CD4-positive, alpha-beta T cell treated with Interleukin-12 subunit alpha and Interleukin-12 subunit beta, for 1 hour (primary cell): ENCODE data around the gene WNT1.

ENCODE experiments used
- DNase-seq: peaks from one replicate; pipeline ENCODE4 v3.0.0-alpha.2; 2020

WNT1 gene

DNA sequence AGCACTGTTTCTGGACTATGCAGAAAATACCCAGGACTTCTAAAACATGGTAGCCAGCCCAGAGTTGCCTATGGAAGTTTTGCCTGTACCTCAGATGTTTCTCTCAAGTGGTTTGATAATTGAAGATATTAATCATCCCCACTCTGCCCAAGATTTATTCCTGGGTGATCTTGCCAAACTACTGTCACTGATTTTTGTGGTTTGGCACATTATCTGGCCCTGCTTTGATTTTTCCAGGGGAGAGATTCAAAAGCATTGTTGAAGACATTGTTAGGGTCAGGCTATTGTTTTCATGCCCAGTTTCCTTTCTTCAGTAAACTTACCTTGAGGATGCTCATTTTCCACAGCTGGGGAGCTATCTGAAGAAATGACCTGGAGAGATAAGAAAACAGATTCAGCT, 34.6 kb downstream of the WNT1 start:
- DNase-seq, result no peak

DNA sequence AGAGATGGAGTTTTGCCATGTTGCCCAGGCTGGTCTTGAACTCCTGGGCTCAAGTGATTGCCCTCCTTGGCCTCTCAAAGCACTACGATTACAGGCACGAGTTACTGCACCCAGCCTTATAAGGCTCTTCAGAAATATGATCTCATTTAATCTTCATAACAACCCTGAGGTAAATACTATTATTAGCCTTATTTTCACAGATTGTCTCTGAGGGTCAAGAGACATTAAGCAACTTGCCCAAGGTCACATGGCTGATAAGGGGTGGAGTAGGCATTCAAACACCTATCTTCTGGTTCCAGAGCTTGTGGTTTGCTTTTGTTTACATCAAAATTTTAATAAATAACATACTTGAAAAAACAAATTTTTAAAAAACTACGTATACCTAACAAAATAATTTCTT, 35.3 kb downstream of the WNT1 start:
- no peak for DNase-seq

DNA sequence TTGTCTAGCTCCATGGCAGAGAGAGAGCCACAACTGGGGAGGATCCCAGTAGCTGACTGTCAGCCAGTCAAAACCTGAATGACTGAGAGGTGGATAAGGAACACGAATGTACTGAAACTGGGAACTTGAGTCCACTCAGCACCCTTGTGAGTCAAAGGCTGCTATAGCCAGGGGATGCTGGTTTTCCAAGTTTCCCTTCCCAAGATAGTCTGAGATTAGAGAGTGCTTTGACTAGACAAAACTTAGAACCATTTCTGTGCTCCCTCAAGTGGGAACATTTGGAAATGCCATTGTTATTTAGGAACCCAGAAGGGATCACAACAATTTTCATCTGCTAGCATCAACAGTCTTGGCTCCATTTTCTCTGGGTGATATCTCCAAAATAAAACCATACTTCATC, 36.4 kb downstream of the WNT1 start:
- no peak for DNase-seq

DNA sequence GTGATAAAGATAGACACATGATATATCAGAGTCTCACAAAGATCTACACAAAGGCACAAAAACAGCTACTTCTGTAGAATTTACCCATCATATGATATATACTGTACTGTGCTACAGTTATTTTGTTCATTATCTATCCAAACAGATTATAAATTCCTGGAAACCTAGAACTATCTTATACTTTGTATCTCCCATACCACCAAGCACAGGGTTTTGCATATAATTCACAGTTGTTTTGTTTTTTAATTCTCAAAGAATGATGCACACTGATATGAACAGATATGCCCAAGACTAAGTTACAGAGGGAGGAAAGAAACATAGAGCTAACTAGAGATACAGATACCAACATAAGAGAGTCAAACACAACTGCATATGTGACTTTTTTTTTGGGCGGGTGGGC, 37.1 kb downstream of the WNT1 start:
- no peak for DNase-seq

DNA sequence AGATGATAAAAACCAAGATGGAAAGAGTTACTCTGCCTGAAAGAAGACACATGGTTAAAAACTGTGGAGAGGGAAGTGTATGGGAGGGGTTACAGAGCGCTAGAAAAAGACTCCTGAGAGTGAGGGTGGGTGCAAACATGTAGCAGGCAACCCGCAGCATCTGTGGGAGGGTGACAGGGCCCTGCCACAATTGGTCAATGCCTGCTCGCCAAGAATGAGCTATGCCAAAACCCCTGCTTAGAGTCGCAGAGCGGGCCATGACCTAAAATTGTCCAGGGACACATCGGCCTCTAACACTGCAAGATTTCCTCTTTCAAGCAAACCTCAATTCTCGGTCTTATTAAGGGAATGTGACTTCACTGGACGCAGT, 39.8 kb downstream of the WNT1 start:
- peak; percentile 38 for DNase-seq

DNA sequence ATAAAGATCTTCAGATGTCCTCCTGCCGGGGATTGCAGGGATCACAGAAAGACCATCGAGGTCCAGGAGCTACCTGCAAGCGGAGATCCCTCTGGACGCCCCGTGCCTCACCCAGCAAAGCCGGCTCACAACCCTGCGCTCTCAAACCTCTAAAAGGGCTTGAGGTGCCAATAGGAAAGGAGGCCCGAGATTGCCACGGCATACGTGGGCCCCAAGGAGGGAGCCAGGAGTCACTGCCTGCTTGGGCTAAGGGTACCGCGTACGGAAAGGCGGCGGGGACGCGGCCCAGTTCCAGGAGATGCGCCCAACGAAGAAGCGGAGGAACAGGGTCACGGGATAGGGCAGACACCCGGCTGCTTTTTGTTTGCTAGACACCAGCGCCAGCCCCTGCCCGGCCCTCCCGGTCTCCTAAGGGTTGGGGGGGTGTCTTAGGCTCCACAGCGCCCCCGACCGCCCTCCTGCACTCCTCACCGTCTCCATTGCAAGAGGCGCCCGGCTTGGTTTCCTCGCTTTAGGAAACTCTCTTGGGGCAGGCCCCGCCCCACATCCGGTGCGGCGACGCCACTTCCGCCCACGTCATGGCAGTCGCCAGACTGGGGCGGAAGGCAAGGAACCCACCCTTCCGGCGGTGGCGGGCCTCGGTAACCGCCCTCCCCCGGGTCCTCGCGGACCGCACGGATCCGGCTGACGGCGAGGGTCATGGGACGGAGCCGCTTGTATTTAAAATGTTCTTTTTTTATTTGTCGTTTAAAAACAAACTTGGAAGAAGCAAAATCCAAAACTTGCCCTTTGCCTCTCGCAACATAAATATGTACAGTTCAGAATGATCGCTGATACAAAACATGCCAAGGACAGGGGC, 40.4 kb downstream of the WNT1 start, which contains the start of gene PRKAG1:
Gene PRKAG1, minus strand, starts transcription at position 516 of the 859 bp plus-strand sequence. Its CDS starts 36 bp downstream, at position 480.
- DNase-seq, result peak; percentile 98

DNA sequence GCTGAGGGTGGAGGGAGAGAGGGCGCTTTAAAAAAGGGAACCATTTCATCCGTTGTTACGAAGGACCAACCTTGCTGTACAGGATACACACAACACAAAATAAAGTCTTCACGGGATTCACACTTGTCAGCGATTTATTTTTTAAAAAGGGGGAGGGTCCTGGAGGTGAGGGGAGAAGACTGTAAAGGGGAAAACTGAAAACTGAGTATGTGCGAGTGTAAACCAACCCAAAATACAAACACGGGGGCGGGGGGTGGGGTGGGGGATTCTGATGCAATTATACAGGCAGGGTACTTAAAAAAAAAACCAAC, 41.0 kb downstream of the WNT1 start:
- no peak for DNase-seq

DNA sequence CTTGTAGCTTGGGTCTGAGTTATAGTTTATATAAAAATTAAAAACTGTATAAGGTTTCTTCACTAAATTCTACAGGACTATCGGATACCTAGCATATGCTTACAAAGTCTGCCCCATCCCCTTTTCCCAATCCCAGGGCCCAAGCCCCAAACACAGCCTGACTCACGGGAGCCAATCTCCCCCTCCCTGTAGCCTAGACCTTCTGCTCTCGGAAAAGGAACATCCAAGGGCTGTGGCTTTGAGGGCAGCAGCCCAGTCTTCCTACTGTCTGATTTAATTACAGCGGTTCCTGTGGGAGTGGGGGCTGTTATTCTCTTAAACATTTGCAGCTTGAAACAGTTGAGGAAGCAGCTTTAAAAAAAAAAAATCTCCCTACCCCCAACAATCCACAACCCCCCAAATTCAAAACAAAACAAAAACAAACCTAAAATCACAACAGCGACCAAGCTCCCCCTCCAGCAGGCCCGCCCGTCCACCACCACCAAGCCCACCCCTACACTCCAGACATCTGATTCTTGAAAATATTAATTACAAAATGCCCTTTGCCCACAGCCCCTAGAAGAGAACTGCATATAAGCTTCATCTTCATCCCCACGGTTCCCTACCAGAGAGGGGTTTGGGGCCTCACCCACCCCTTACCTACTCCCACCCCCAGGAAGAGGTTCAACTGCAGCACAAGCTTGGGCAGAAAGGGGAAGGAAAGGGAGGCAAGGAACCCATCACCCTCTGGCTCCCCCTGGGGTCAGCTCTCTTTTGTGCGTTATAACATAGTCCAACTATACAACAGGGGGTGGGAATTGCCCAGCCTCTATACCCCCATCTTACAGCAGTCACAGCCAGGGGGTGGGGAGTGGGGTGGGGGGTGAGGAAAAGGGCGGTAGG, 41.6 kb downstream of the WNT1 start:
- peak; percentile 67 for DNase-seq

DNA sequence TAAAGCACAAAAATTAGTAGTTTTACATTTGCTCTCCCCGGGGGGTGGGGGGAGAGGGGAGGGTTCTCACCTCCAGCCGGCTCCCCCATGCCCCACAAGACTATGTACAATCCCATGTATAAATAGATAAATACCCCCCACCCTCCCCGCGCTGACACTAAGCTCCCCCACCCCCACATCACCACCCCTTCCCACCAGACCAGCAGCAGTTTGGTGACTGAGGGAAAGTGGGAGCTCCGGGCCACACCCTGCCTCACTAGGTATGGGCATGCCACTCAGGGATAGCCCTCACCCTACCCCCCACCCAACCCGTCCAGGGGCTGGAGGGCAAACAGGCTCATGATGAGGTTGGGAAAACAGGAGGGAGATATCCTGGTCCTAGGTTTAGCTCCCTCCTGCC, 42.3 kb downstream of the WNT1 start:
- no peak for DNase-seq

DNA sequence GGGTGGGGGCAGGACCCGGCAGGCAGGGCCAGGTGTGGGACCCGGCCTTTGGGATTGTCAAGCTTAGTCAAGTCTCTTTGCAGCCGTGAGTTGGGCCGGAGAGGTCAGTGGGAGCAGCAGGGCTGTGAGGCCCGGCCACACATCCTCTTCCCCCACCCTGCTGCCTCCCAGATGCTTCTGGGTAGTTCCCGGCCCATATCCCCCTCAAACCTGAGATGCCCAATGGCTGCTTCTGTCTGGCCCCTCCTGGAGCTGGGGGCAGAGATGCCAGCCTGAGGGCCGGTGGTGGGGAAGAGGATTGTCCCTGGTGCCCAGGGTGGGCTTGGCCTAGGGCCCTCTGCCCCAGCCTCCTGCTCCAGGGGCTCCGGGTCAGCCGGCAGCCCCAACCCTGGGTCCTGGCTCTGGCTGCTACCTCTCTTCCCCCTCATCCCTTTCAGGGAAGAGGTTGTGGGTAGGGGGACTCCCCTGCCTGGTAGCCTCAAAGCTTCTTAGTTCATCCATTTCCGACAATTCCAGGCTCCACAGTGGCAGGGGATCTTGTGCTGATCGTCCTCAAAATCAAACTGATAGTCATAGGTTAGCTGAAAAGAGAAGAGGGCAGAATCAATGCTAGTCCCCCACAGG, 43.3 kb downstream of the WNT1 start:
- no peak for DNase-seq

DNA sequence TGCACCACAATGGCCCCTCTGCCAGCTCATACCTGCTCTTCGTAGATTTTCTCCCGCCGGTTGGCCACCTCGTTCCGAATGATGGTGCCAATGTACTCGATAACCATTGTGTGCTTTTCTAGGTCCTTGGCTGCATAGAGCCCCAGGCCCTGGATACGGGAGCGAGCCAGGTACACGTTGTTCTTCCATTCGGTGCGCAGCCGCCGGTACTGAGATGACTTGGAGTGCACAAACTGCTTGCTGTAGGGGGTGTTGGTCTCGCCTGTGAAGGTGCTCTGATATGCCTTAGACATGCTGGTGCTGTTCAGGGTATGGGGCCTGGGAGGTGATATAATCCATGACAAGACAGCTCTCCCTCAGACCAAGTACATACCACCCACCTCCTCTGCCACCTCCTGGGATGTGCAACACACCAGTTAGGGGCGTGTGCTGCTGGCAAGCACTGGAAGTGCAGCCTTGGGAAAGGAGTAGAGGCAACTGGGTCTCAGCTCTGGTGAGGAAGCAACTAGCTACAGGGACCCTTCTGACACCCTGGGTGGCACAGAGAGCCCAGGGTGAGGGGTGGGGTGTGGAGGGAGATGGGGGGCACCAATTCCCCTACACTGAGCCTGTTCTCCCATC, 44.5 kb downstream of the WNT1 start:
- no peak for DNase-seq

DNA sequence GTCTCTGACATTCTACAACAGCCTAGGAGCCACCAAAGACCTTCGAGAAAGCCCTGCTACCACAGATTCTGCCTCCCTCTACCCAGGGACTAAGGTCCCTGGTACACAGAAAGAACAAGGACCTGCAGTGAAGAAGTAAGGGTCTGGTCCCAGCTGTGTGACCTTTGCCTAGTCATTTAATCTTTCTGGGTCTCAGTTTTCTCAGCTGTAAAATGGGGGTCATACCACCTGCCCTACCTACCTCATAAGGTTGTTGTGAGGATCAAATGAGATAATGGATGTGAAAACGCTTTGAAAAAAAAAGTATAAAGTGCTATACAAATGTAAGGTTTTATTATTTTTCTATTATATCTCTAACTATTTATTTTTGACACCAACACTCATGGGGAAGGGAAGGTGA, 45.7 kb downstream of the WNT1 start:
- DNase-seq, result no peak

DNA sequence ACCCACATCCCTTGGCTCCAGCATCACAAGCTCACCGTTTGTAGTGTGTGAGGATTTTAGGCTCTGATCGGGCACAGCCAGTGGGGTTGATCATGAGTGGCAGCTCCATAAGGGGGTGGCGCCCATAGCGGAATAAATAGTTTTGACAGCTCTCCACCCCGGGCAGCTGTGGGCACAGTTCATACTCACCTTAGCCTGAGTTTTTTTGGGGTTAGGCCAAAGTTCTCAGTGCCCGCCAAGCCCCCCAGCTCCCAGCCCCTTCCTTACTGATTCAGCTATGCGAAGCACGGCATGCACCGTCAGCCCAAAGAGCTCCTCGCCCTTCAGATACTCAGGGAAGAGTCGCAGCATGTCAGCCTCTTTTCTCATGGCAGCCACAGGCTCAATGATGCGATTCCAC, 46.4 kb downstream of the WNT1 start:
- DNase-seq, result no peak

DNA sequence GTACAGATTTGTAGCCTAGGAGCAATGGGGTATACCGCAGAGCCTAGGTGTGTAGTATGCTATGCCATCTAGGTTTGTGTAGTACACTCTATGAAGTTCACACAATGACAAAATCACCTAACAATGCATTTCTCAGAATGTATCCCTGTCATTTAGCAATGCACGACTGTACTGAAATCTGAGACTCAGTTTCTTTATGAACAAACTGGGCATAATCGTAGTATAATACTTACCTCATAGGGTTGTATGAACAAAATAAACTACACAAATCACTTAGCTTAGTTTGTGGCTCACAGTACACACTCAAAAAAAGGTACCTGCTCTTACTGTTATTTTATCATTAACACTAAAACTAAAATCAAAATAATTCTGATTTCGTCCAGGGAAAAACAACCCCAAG, 47.3 kb downstream of the WNT1 start:
- no peak for DNase-seq

DNA sequence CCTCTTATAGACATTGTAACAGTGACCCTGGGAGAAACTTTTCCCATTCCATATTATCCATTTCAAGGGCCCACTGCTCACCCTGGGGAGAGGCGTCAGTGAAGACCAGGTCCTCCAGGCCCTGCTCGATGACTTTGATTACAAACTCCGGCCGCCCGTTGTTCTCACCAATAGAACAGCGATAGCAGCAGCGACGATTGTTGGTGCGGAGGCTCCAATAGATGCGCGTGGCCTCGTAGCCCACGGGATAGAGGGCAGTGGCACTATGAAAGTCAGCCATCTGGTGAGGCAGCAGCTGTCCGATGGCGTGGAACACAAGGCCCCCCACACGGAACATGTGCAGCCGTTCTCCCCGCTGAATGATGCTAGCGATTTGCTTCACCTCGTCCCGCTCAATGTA, 48.0 kb downstream of the WNT1 start:
- DNase-seq, result no peak

DNA sequence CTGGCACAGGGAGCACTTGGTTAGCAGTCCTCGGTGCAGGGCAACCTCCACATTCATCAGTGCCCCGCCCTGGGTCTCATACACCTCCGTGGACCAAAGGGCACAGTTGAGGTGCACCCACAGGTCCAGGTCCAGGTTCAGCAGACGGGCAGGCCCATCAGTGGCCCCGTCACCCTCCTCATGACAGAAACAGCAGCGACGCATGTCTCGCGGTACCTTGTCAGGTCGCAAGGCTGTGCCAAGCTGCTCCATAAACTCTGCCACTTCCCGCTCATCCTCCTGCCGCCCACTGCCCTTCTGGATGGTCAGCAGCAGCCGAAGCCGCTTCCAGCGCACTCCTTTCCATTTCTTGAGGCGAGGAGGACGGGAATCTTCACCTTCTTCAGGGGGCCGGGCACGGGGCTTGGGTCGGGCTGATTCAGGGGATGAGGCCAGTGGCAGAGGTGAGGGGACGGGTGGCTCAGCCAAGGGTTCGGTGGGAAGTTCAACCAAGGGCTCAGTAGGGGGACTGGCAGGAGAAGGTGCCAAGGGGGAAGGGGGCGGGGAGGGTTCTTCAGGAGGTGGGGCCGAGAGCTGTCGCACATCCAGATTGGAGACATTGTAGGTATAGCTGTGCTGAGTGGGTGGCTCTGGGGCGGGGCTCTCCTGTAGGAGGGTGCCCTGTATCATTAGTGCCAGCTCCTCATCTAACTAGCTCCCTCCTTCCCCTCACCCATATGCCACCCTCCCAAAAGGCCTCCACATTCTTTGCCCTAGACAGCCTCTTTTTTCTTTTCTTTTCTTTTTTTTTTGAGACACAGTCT, 48.8 kb downstream of the WNT1 start:
- DNase-seq, result no peak

DNA sequence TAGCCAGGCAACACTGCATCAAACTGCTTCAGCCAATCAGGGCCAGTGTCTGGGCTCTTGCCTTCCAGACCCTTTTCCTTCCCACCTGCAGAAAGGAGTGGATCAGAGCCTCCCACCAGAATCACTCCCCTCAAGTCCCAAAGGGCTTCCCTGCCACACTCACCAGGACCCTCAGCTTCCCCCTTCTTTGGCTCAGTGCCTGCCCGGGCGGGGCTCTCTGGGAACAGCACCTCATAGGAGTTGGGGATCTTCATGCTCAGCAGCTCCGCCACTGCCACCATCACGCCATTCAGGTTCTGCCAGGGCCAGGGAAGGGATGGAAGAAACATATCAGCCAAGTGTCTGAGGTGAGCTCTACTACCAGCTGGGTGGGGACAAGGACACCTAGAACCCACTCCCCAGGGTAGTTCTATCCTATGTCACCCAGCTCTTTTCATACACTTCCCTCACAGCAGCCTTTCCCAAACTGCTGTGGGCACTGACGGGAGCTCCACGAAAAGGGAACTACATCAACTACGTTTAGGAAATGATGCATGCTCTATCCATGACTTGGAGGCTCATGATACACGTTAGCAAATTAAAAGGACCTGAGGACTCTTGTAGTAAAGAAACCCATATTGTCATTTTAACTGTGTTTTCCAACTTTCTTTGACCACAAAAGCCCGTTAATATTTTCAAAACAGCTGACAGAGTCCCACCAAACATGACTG, 49.9 kb downstream of the WNT1 start:
- DNase-seq, result no peak

DNA sequence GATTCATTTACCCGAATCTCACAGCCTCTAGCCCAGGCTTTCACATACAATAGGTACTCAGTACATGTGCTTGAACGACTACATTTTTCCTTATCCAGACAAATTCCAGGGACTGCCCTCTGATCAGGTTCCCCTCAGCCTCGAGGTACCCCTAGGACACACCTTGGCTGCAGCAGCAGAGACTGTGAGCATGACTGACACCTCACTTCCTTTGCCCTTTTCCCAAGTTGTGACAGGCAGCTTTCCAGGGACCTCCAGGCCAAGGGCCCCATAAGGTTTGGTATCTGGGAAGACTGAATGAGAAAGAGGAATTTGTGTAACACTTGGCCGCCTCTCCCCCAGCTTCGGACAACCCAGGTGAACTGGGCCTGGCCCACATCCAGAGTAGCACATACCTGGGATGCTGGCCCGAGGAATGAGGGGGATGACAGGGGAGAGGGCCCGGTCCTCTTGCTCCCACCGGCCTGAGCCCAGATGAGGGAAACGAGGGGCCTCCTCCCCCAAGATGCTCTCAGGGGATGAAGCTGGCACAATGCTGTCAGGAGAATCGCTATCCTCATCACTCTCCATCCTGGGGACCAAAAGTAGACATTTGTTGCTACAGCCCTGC, 50.6 kb downstream of the WNT1 start:
- DNase-seq, result no peak

DNA sequence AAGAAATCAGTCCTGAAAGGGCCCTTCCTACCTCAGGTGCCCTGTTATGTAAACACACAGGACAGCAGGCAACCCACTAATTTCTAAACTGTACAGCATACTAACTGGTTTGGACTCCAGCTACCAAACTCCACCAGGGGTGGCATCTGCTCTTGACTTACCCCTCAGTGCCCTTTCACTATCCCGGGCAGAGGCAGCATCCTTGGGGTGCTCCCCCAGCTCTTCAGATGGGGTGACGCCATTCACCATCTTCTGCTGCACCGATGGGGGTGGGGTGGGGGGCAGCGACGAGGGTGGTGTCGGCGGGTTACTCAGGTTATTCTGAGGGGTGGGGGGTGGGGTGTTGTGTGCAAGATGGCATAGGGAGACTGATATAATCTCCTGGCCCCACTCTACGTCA, 52.0 kb downstream of the WNT1 start:
- no peak for DNase-seq

DNA sequence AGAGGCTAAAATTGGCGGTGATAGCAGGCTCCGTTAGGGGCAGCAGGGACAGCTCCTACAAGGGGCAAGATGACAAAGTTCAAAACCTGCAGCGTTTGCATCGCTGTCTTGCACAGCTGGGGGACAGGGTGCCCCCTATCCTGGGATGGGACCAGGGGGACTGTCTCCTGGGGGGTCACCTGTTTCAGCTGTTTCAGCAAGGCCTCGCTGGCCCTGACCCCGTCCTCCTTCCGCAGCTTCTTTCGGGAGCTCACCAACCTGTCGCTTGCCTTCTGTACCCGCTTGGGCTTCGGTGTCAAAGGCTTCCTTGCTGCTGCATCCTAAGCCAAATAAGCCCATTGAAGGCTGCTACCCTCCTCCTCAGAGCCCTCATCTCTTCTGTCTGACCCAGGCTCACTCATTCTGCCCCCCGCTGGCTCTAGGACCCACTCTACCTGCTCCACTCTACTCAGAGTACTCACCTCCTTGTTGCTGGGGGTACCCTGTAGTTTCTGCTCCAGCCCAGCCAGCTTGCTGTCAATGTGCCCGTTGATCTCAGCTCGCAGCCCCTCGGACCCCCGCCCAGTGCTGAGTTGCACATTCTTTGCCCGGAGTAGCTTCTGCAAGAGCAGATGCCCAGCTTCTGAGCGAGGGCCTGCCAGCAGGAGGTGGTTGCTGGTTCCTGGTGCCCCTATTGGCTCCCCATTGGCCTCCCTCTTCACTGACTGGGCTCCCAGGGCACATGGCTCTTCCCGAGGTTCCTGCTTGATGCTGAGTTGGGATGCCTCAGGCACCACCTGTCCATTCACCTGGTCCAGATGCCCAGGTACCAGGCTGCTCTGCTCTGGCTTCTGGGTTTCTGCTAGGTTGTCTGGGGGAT, 52.8 kb downstream of the WNT1 start:
- DNase-seq, result no peak
